GM21737 (cell line): ENCODE results near the gene DOCK9.
"Not testable (repeated sequence)": the region's sequence is repeated elsewhere in the genome, so short reads cannot be mapped to it uniquely, and the experiment has no call there.

Experiments
- ATAC-seq: cut with Tn5 transposase; IDR thresholded peaks from one replicate; pipeline ENCODE4 v1.9.1; 2021; ENCODE audit warnings: mild to moderate bottlenecking, moderate library complexity; ENCODE audit not compliant: unreplicated experiment

Gene DOCK9

DNA sequence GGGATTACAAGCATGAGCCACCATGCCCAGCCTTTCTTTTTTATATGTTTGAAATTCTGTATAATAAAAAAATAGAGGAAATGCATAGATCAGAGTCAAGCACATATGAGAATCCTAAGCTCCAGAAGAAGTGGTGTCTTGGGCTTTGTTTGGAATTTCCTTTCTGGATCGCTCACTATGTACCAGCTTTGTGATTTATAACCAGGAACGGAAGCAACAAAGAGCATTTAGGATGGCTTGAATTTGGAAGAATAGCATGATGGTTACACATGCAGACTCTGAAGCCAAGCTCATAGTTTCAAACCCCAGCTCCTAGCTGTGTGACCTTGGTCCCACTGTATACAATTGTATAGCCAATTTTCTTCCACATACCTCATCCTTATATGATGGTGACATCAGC is 197.4 kb downstream of the DOCK9 start:
- ATAC-seq: no peak

DNA sequence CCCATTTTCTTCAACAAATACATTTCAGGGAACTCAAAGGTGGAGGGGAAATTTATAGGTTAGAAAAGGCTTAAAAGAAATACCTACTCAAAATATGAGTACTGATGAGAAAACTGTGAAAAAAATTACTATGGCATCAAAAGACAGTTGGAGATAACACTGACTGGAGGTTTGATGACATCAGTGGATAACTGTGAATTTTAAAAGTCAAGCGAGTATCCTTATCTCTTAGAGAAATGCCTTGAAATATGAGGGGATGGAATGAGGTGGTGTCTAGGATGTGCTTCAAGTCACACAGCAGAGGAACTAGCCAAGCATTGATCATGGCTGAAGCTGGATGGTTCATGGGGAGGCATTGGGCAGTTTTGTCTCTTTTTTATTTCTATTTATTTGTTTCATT is 198.2 kb downstream of the DOCK9 start:
- no peak for ATAC-seq

DNA sequence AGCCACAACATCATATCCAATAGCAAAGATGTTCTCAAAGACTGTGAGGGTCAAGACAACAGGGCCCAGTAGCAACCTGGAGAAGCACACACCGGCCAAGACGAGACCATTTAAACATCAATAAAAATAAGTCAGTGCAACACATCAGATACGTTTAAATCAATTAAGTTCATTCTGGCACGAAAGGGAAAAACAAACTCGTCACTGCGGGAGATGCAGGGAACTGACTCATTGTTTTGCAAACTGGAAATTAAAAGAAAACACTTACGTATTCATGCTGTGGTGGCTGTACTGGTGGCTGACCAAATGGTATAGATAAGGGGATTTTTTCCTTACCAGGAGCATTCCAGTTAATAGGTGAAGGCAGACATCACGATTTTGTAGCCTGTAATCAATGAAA is 199.1 kb downstream of the DOCK9 start:
- no peak for ATAC-seq

DNA sequence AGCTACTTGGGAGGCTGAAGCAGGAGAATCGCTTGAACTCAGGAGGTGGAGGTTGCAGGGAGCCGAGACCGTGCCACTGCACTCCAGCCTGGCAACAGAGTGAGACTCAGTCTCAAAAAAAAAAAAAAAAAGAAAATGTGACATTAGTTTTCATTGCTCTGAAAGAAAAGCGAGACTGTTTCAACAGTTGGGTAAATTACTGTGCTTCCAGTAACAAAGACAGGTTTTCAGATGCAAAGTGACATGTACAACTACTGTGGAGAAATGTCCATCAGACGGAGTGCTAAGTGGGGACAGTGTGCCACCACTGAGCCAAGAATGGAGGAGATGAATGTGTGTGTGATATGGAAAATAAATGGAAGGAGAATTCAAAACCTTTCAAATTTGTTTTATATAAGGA is 201.2 kb downstream of the DOCK9 start:
- no peak for ATAC-seq

DNA sequence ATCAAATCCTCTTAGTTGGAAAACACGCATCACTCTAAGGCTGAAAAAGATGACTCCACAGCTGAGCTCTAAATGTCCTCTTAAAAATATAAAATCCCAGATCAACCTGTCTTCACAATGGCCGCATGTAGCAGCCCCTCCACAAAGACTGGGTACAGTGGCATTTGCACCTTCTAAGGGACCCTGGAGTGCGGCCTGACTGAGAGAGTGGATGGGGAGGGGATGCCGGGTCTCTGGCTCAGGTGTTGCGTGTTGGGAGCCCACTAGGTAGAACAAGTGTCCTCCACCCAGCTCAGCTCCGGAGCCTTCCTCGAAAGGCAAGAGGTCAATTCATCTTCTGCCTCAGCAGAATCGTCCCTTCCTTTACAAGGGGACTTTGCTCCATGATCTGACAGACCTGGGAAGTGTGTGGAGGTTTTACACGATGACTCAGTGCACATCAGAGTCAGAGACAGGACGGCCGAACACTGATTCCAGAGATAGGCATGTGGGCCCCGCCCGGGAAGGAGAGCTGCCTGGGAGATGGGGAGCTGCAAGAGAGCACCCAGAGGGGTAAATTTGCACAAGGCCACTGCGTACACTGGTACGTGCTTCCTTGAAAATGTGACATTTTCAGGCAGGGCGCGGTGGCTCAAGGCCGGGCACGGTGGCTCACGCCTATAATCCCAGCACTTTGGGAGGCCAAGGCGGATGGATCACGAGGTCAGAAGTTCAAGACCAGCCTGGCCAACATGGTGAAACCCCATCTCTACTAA is 201.8 kb downstream of the DOCK9 start:
- no peak for ATAC-seq

DNA sequence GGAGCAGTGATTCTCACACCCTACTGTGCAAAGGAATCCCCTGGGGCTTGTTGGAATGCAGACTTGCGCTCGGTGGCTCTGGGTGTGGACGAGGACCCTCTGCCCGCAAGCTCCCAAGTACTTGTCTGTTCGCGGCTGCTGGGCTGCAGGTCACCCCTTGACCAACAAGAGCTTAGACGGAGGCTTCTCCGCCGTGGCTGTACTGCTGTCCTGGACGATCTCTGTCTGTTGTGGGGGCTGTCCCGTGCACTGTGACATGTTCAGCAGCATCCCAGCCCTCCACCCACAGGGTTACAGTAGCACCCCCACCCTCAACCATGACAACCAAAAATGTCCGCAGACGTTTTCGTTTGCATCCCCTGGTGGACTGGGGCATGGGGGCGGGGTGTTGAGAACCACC is 202.5 kb downstream of the DOCK9 start:
- no peak for ATAC-seq

DNA sequence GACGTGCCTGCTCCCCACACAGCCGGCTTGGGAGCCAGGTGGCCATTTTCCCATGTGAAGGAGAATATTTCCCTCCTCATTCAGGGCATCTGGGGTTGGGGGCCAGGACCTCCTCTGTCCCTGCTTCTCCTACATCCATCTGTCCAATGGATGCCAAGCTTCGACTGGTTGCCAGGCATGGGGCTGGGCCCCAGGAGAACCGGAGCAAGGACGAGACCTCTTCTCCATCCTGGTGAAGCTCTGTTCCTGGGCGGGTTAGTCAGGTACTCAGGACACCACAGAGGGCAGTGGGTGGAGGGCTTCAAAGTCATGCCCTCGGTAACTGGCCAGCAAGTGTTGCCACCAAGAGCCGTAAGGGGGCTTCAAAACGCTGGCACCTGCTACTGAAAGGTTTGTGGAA is 203.1 kb downstream of the DOCK9 start:
- no peak for ATAC-seq

DNA sequence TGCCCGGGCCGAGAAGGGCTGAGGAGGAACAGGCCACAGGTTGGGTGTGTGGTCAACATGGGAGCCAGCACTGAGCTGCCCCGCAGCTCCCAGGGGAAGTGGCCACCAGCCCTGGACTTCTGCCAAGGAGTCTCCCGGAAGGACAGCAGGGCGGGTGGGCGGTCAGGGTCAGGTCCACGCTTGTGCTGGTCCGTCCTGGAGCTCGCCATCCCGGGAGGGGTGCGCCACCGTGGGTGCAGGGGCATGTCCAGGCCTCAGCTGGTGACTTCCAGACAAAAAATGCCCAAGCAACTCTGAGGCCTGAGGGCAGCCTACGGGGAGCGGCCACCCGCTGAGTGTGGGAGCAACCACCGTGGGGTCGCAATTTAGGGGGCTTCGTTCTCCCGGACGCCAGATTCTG is 203.9 kb downstream of the DOCK9 start:
- ATAC-seq: no peak

DNA sequence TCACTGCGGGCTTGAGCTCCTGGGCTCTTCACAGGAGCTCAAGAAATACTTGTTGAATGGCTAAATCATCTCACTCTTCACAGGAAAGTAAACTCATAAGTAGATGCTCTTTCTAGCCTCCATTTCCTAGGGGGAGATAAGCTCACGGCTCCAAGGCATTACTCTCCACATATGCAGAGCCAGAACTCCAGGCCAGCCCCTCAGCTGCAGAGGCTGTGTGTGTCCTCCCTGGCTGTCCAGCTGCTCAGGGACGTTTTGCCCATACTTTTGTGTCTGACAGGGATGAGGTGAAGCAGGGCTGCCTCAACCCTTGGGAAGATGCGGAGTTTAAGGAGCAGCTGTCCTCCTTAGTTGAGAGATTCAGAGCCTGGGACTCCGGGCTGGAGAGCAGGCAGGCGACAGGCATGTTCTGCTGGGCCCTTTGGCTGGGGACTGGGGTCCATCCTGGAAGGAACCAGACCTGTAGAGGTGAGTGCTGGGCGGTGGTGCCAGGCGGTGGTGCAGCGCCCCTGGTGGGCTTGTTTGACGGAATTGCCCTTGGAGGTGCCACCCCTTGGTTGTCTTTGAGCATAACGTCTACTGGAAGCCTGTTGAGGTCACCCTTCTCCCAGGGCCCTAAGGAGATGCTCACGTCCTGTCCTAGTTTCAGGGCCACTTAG is 204.9 kb downstream of the DOCK9 start:
- ATAC-seq: no peak

DNA sequence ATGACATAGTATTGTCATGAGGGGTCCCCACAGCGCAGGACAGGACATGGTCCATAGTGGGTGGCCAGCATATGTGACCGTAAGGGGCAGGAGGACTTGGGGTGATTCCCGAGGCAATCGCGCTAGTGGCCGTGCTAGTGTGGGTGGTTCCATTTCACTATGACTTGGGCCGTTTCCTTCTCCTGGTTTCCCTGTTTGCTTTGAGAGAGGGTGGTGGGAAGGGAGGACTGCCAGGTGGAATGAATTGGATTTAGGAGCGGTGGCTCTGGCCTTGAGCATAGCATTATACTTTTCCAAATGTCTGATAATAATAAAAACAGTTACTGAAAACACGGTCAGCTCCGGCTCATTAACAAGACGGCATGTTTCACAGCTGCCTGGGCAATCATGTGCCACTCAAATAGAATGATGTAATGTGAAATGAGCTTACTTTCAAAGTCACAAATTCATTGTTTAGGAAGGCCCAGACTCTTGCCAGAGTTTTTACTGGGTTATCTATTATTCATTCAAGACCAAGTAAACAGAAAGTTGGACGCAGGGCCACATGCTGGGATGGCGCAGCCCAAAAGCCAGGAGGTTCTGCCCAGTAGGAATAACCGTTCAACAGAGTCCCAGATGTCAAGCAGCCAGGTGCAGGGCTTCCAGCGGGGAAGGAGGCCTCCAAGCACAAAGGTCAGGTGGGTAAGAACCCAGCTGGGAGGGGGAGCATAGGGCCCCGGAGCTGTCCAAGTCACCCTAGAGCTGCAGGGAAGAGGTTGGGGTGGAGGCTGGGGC is 205.8 kb downstream of the DOCK9 start:
- ATAC-seq: no peak

DNA sequence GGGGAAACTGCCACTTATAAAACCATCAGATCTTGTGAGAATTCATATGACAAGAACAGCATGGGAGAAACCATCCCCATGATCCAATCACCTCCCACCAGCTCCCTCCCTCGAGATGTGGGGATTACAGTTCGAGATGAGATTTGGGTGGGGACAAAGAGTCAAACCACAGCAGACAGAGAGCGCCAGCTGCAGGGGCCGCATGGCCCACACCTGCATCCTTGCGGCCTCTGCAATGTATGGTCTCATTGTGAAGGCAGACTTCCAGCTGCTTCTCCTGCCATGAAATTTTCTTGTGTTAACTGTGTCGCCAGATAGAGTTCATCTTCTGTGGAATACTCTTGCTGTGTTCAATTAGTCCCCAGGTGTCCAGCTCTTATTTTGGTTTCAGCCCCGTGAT is 208.1 kb downstream of the DOCK9 start:
- ATAC-seq: no peak

DNA sequence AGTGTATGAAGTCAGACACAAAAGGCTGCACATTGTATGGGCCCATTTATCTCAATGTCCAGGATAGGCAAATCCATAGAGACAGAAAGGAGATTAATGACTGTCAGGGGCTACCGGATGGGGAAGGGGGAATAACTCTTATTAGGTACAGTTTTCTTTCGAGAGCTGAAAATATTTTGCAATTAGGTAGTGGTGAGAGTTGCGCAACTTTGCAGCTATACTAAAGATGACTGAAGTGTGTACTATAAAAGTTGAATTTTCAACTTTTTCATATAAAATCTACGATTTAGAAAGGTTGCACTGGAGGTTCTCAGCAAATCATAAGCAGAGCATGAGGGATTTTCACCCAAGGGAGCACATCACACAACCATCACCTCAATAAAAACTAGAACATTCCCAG is 209.3 kb downstream of the DOCK9 start:
- ATAC-seq: no peak

DNA sequence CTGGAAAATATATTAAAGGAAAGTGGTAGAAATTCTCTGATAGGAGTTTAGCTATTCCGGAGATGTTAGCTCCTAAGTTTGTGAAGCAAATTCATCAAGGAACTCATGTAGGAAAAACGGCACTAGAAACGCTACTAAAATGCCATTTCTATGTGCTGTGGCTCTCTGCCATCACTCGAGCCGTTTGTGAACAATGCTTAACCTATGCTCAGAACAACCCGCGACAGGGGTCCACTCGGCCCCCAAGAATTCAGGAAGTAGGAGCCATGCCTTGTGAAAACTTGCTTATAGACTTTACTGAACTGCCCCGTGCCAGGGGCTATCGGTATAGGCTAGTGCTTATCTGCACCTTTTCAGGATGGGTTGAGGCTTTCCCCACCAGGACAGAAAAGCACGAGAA is 211.2 kb downstream of the DOCK9 start:
- ATAC-seq: no peak

DNA sequence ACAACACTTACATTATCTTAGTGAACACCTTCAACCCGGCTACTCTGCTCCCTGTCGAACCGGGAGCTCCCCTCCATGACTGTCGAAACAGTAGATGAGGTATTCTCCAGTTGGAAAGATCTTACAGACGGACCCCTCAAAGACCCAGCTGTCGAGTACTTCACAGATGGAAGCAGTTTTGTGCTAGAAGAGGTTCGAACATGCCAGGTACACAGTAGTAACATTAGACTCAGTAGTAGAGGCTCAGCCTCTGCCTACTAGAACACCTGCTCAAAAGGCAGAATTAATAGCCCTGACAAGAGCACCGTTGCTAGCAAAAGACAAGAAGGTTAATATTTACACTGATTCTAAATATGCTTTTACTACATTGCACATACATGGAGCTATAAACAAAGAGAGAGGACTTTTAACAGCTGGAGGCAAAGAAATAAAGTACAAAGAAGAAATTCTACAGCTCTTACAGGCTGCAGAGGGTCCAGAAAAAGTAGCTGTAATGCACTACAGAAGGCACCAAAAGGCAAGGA is 211.8 kb downstream of the DOCK9 start:
- ATAC-seq: no peak

DNA sequence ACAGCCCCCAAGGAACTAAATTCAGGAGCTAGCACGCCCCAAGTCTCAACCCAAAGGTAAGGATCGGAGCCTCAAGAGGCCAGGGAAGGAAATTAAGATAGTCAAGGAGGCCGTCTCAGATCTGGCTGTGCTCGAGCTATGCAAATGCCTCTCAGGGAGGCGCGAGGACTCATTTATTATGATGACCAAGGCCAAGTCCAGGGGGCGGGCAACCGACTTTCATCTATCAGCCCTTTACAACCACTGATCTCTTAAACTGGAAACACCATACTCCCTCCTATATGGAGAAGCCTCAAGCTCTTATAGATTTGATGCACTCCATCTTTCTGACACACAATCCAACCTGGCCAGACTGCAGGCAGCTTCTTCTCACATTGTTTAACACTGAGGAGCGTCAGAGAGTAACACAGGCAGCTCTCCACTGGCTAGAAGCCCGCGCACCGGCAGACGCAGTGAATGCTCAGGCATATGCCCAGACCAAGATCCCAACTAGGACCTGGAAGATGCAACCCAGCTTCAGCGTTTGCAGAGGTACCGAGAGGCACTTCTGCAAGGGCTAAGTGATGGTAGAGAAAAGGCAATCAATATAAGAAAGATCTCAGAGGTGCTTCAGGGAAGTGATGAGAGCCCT is 215.8 kb downstream of the DOCK9 start:
- no peak for ATAC-seq

DNA sequence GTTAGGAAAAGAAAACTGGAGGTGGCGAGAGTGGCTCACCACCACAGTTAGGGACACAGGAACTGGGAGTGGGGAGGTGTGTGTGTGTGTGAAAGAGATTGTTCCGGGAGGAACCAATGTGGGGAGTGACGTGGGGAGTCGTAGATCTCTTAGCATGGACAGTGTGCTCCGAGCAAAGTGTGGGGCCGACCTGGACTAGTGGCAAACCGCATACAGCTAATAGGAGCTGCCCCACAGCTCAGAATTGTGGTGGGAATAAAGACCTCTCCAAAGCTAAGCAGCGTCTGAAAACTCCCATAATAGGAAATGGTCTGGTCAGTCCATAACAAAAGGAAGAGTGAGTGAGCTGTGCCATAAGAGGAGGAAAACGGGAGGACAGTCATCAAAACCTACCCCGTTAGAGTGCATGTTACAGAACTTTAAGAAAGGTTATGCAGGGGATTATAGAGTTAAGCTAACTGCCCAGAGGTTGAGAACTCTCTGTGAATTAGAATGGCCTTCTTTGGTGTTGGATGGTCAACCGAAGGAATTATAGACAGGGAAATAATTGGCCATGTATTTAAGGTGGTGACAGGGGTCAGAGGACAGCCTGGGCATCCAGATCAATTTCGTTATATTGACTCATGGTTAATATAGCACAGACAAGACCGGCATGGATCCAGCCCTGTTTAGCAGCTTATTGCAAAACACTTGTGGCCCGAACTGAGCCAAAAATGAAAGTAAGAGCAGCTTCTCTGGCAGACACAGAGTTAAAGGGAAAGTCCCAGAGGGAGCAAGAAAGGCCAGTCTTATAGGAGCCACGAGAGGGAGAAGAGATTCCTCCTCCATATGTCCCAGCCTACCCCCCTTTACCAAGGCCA is 216.5 kb downstream of the DOCK9 start:
- ATAC-seq: no peak

DNA sequence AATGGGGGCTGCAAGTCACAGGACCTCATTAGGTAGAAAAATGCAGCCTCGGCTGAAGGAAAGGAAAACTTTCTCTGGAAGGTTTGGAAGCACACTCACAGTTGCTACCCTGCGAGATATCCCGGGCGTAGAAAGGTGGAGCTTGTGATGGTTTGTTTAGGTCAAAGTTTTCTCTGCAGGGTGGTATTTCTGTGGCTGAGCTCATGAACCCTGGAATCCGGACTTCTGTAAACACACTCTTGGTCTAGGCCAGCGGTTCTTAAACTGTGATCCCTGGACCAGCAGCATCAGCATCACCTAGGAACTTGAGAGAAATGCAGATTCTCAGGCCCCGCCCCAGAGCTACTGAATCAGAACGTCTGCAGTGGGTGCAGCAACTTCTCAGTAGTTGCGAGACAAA is 222.1 kb downstream of the DOCK9 start:
- ATAC-seq: no peak

DNA sequence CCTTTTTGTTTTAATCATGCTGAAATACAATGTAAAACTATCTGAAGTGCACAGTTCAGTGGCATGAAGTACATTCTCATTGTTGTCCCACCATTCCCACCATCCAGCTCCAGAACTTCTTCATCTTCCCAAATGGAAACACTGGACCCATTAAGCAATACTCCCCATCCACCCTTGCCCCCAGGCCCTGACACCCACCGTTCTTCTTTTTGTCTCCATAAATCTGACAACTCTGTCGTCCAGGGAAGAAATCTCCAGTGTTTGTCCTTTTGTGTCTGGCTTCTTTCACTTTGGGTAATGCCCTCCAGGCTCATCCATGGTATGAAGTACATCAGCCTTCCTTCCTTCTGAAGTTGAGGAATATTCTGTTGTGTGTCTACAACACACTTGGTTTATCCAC is 222.7 kb downstream of the DOCK9 start:
- no peak for ATAC-seq

DNA sequence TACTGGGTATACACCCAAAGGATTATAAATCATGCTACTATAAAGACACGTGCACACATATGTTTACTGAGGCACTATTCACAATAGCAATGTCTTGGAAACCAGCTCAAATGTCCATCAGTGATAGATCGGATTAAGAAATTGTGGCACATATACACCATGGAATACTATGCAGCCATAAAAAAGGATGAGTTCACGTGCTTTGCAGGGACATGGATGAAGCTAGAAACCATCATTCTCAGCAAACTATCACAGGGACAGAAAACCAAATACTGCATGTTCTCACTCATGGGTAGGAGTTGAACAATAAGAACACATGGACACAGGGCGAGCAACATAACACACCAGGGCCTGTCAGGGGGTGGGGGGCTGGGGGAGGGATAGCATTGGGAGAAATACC is 223.4 kb downstream of the DOCK9 start:
- not testable (repeated sequence) for ATAC-seq
